Lower leg skin (tissue), 3 donors: ENCODE results near the gene PRSS38.

ENCODE experiments used
- POLR2A ChIP-seq, 2 donors: fragments of 450-650 bp; IDR thresholded peaks; one replicate each; pipeline ENCODE4 v1.6.1; 2016 to 2017; ENCODE audit warnings: antibody characterized with exemption in 2 of 2, mild to moderate bottlenecking in 1 of 2, moderate library complexity in 1 of 2
- TF ChIP-seq, protein P1 (sequence below), 3 donors: fragments of 450-650 bp; IDR thresholded peaks; one replicate each; pipeline ENCODE4 v1.5.1; 2016; ENCODE audit warnings: antibody characterized with exemption in 3 of 3, mild to moderate bottlenecking in 3 of 3, moderate library complexity in 2 of 3

DNA sequence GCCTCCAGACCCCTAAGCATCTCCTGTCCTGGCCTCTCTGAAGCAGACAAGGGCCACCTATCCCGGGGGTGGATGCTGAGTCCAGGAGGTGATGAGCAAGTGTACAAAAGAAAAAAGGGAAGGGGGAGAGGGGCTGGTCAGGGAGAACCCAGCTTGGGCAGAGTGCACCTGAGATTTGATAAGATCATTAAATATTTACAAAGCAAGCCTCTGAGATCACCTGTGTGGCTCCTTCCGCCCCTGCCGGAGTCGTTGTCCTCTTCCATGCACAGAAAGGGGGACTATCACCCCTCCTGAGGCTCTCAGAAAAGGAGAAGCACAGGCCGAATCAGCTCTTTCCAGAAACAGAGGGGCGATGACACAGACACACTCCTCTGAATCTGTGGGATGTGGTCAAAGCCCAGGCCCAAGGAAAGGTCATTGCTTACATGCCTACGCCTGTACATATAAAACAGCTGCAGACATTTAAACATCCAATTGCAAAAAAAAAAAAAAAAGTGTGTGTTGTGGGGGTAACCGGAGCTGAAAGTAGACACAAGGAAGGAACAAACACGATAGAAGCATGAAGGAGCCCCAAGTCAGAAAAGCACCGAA, 30.9 kb downstream of the PRSS38 start:
- no peak for TF ChIP-seq POLR2A (IDR thresholded peaks at IDR 0.05)
- TF ChIP-seq, protein P1, sequence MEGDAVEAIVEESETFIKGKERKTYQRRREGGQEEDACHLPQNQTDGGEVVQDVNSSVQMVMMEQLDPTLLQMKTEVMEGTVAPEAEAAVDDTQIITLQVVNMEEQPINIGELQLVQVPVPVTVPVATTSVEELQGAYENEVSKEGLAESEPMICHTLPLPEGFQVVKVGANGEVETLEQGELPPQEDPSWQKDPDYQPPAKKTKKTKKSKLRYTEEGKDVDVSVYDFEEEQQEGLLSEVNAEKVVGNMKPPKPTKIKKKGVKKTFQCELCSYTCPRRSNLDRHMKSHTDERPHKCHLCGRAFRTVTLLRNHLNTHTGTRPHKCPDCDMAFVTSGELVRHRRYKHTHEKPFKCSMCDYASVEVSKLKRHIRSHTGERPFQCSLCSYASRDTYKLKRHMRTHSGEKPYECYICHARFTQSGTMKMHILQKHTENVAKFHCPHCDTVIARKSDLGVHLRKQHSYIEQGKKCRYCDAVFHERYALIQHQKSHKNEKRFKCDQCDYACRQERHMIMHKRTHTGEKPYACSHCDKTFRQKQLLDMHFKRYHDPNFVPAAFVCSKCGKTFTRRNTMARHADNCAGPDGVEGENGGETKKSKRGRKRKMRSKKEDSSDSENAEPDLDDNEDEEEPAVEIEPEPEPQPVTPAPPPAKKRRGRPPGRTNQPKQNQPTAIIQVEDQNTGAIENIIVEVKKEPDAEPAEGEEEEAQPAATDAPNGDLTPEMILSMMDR (IDR thresholded peaks at IDR 0.05), result no peak
